HEK293 (cell line): ENCODE results near the gene MAP3K4.

ENCODE experiments used
- CTCF ChIA-PET: fragments of 350-600 bp; formaldehyde crosslinking; extraction: SDS; loops from one replicate; lab custom pipeline; 2021; ENCODE audit warnings: antibody characterized with exemption; lab: Yijun Ruan, JAX
- POLR2A ChIA-PET: fragments of 300-600 bp; formaldehyde crosslinking; extraction: SDS; loops from one replicate; lab custom pipeline; 2020; ENCODE audit warnings: antibody characterized with exemption, inconsistent platforms; lab: Yijun Ruan, JAX
- H3K27ac ChIP-seq: fragments of 200-500 bp; sonication (Bioruptor generic); 2 replicates; pipeline ENCODE4 v1.5.1; 2014; ENCODE audit warnings: low read depth, low read length, control low read depth, inconsistent platforms; ENCODE audit errors: extremely low read depth
- H3K36me3 ChIP-seq, 2 experiments: fragments of 200-500 bp in 1 of 2; sonication (Bioruptor generic) in 1 of 2; 1 replicate in 1 of 2; 2 replicates in 1 of 2; pipeline ENCODE4 v1.5.1; 2014 to 2017; ENCODE audit warnings: inconsistent platforms in 2 of 2, low read length in 2 of 2; ENCODE audit not compliant: control insufficient read depth in 2 of 2, insufficient read depth in 1 of 2
- H3K4me1 ChIP-seq: fragments of 200-500 bp; sonication (Bioruptor generic); 2 replicates; pipeline ENCODE4 v1.5.1; 2014; ENCODE audit warnings: mild to moderate bottlenecking, low read length, inconsistent platforms; ENCODE audit not compliant: control insufficient read depth, insufficient read depth
- H3K4me3 ChIP-seq: 2 replicates; pipeline ENCODE4 v1.5.1; 2011; ENCODE audit warnings: low read depth, mild to moderate bottlenecking, control low read depth, low read length, moderate library complexity
- H3K9me3 ChIP-seq: fragments of 200-500 bp; sonication (Bioruptor generic); 2 replicates; pipeline ENCODE4 v1.5.1; 2014; ENCODE audit warnings: low read depth, low read length, inconsistent platforms; ENCODE audit not compliant: control insufficient read depth, insufficient read depth
- HOXD13 ChIP-seq: sonication (generic); formaldehyde crosslinking; IDR thresholded peaks from 2 replicates; pipeline ENCODE4 v1.8.0; 2022; ENCODE audit warnings: missing genetic modification reagents, borderline replicate concordance
- IKZF3 ChIP-seq: fragments of 450-650 bp; IDR thresholded peaks from 2 replicates; pipeline ENCODE4 v1.5.0; 2018; ENCODE audit warnings: missing biosample characterization, mild to moderate bottlenecking, missing genetic modification characterization, moderate library complexity
- KLF1 ChIP-seq: fragments of 450-650 bp; formaldehyde crosslinking; IDR thresholded peaks from 2 replicates; pipeline ENCODE4 v1.5.1; 2016; ENCODE audit warnings: missing biosample characterization, missing genetic modification characterization
- REST ChIP-seq: fragments of 450-650 bp; formaldehyde crosslinking; IDR thresholded peaks from 2 replicates; pipeline ENCODE4 v1.5.1; 2016; ENCODE audit warnings: missing biosample characterization, missing genetic modification characterization
- YY1 ChIP-seq: fragments of 450-650 bp; formaldehyde crosslinking; IDR thresholded peaks from 2 replicates; pipeline ENCODE4 v1.5.1; 2018; ENCODE audit warnings: missing biosample characterization, missing genetic modification characterization
- ZBTB11 ChIP-seq: fragments of 450-650 bp; formaldehyde crosslinking; conservative IDR thresholded peaks from 2 replicates; pipeline ENCODE4 v1.5.1; 2016; ENCODE audit warnings: low read depth, missing biosample characterization, missing genetic modification characterization
- ZFP37 ChIP-seq: fragments of 450-650 bp; formaldehyde crosslinking; IDR thresholded peaks from 2 replicates; pipeline ENCODE4 v1.5.1; 2016; ENCODE audit warnings: missing biosample characterization, missing genetic modification characterization
- ZNF133 ChIP-seq: fragments of 450-650 bp; formaldehyde crosslinking; IDR thresholded peaks from 2 replicates; pipeline ENCODE4 v1.5.1; 2016; ENCODE audit warnings: missing biosample characterization, missing genetic modification characterization
- ZNF140 ChIP-seq: fragments of 450-650 bp; formaldehyde crosslinking; IDR thresholded peaks from 2 replicates; pipeline ENCODE4 v1.5.1; 2016; ENCODE audit warnings: missing biosample characterization, missing genetic modification characterization
- ZNF350 ChIP-seq: fragments of 450-650 bp; formaldehyde crosslinking; IDR thresholded peaks from 2 replicates; pipeline ENCODE4 v1.5.0; 2017; ENCODE audit warnings: missing biosample characterization, mild to moderate bottlenecking, missing genetic modification characterization
- ZNF354C ChIP-seq: fragments of 450-650 bp; formaldehyde crosslinking; IDR thresholded peaks from 2 replicates; pipeline ENCODE4 v1.5.1; 2016; ENCODE audit warnings: missing biosample characterization, missing genetic modification characterization, low read depth, borderline replicate concordance
- ZNF37A ChIP-seq: fragments of 450-650 bp; IDR thresholded peaks from 2 replicates; pipeline ENCODE4 v1.5.1; 2018; ENCODE audit warnings: missing biosample characterization, missing genetic modification characterization
- ZNF501 ChIP-seq: fragments of 450-650 bp; formaldehyde crosslinking; IDR thresholded peaks from 2 replicates; pipeline ENCODE4 v1.5.1; 2016; ENCODE audit warnings: missing biosample characterization, missing genetic modification characterization
- ZNF596 ChIP-seq: fragments of 450-650 bp; IDR thresholded peaks from 2 replicates; pipeline ENCODE4 v1.5.0; 2018; ENCODE audit warnings: missing biosample characterization, mild to moderate bottlenecking, missing genetic modification characterization, moderate library complexity
- ZNF600 ChIP-seq: fragments of 450-650 bp; formaldehyde crosslinking; IDR thresholded peaks from 2 replicates; pipeline ENCODE4 v1.5.1; 2016; ENCODE audit warnings: missing biosample characterization, missing genetic modification characterization
- ZNF677 ChIP-seq: fragments of 450-650 bp; IDR thresholded peaks from 2 replicates; pipeline ENCODE4 v1.5.0; 2018; ENCODE audit warnings: missing biosample characterization, mild to moderate bottlenecking, missing genetic modification characterization, moderate library complexity
- TF ChIP-seq, protein P1 (sequence below): fragments of 450-650 bp; formaldehyde crosslinking; optimal IDR thresholded peaks from 2 replicates; pipeline ENCODE3; 2016; ENCODE audit warnings: missing biosample characterization, mild to moderate bottlenecking, missing genetic modification characterization

MAP3K4 gene

DNA sequence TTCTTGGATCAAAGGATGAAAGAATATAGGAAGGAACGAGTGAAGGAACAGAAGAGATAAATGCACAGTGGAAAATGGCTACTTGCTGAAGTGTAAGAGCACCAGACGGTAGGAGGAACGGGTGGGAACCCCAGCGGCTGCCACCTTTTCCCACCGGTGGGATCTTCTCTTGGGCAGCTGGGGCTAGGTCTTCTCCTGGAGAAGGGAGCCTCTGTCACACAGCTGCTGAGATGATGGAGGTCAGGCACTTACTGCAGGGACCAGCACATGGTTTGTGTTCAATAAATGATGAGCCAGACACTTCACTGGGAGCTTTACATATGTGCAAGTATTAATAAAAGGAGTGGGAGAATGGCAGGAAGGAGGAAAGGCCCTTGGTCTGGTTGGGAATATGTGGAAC is 158.6 kb downstream of the MAP3K4 start:
- Histone ChIP-seq H3K4me1 (no peaks in the 10 kb centered on the region), H3K4me3 (no peak overlapping the region), H3K36me3 (peaks cover 0 to 72% of the 10 kb centered on the region in 2 experiments; a peak in 1 of 3 replicates), H3K9me3 (no peaks in the 10 kb centered on the region), H3K27ac (no peak overlapping the region)
- TF ChIP-seq ZNF354C (tag by site-specific recombination) (no peak), ZFP37 (tag by site-specific recombination) (no peak), ZNF596 (tag by site-specific recombination) (no peak), ZNF133 (no peak), YY1 (tag by site-specific recombination) (no peak), REST (tag by site-specific recombination) (no peak), ZNF600 (tag by site-specific recombination) (no peak), ZNF140 (no peak), ZNF677 (tag by site-specific recombination) (no peak), KLF1 (no peak), HOXD13 (no peak), ZNF37A (tag by site-specific recombination) (no peak), ZBTB11 (tag by site-specific recombination) (no peak), ZNF501 (tag by site-specific recombination) (no peak)
- TF ChIP-seq, protein P1, sequence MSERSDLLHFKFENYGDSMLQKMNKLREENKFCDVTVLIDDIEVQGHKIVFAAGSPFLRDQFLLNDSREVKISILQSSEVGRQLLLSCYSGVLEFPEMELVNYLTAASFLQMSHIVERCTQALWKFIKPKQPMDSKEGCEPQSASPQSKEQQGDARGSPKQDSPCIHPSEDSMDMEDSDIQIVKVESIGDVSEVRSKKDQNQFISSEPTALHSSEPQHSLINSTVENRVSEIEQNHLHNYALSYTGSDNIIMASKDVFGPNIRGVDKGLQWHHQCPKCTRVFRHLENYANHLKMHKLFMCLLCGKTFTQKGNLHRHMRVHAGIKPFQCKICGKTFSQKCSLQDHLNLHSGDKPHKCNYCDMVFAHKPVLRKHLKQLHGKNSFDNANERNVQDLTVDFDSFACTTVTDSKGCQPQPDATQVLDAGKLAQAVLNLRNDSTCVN (tag by site-specific recombination) = no peak
- CTCF ChIA-PET = interaction anchor here (0.6 to 1.5 kb wide), 4 partner anchors 22 to 221 kb away, joined by 3 to 6 read pairs (median 4); no protein-coding TSS in a partner anchor
- POLR2A ChIA-PET = no interaction called here

DNA sequence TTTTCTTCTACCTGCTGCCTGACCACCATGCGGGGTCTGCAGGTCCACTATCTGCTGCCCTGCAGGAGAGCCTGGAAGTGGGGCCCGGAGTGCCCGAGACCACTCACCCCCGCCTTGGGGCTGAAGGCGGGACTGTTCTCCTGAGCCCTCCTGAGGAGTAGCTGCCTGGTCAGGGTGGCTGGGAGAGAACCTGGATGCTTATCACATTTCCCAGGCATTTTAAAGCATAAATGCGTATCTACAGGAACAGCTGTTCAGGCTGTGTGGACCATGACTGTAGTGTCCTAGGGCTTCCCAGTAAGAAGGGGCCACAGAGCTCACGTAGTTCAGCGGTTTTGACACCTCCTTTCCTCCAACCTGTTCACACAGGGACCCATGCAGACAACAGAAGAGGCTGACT is 159.0 kb downstream of the MAP3K4 start:
- ChIA-PET POLR2A (interaction anchor here (1.2 kb wide), 1 partner anchor 123 kb away, joined by 4 read pairs; the partner anchor contains the start of gene AGPAT4), CTCF (interaction anchor here (0.6 to 1.1 kb wide), 4 partner anchors 9 to 220 kb away, joined by 4 to 6 read pairs (median 4); no protein-coding TSS in a partner anchor)
- Histone ChIP-seq H3K27ac (no peak overlapping the region), H3K36me3 (peaks cover 0 to 70% of the 10 kb centered on the region in 2 experiments; a peak in 1 of 3 replicates), H3K4me1 (no peaks in the 10 kb centered on the region), H3K9me3 (no peaks in the 10 kb centered on the region), H3K4me3 (no peak overlapping the region)
- TF ChIP-seq ZNF350 (tag by site-specific recombination) = no peak
- TF ChIP-seq IKZF3 (tag by site-specific recombination) = no peak
- TF ChIP-seq, all 188 proteins: peak for 0
